Neuron (in vitro differentiated cells): ENCODE measurements around the gene ELN.
"Not testable (repeated sequence)": the region's sequence is repeated elsewhere in the genome, so short reads cannot be mapped to it uniquely, and the experiment has no call there.

Experiments used
- H2AFZ ChIP-seq: one replicate; pipeline ENCODE4 v1.6.1; 2013; ENCODE audit warnings: low read depth, mild to moderate bottlenecking, inconsistent platforms, low read length, moderate library complexity
- H3K27me3 ChIP-seq: one replicate; pipeline ENCODE4 v1.6.1; 2013; ENCODE audit warnings: low read length; ENCODE audit not compliant: insufficient read depth
- H3K36me3 ChIP-seq: one replicate; pipeline ENCODE4 v1.6.1; 2013; ENCODE audit warnings: low read length; ENCODE audit not compliant: insufficient read depth
- H3K4me1 ChIP-seq: one replicate; pipeline ENCODE4 v1.6.1; 2013; ENCODE audit warnings: low read length; ENCODE audit not compliant: insufficient read depth
- H3K4me3 ChIP-seq: 2 replicates; pipeline ENCODE4 v1.5.1; 2013; ENCODE audit warnings: mild to moderate bottlenecking, low read length, moderate library complexity
- H3K9me3 ChIP-seq: one replicate; pipeline ENCODE4 v1.6.1; 2013; ENCODE audit warnings: low read length

ELN gene

DNA sequence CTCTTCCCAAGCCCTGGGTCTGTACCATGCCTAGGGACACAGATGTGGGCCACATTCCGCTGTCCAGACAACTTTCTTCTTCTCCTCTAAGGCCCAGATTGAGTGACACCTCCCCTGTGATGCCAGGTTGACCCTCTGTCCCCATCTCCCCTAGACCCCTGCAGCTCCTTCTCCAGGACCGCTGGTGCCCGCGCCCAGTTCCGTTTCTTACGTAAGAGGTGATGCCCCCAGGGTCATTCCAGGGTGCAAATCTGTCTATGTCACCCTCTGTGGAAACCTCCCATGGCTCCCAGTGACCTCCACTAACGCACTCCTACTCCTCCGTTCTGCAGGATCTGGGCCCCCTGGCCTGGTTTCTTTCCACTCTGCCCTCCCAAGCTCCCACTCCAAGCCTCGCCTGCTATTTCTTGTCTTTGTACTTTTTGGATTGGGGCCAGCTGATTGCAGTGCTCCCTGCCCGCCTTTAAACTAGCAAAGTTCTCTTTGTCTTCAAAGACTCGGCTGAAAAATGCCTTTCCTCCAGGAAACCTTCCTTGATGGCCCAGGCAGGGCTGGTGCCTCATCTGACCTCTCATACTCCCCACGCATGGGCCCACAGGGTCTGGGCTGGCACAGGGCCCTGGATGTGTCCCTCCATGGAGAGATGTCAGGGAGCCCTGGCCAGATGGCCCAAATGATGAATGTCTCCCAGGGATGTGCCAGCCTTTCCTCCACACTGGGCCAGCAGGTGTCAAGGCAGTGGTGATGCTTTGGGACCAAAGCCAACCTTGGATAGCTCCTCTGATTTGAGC lies 21.3 kb upstream of the ELN start:
- Histone ChIP-seq H3K4me1 (no peaks in the 10 kb centered on the region), H3K4me3 (no peak overlapping the region), H3K36me3 (no peaks in the 10 kb centered on the region), H3K27me3 (peaks cover 2% of the 10 kb centered on the region), H3K9me3 (no peaks in the 10 kb centered on the region), H2AFZ (no peak overlapping the region)

DNA sequence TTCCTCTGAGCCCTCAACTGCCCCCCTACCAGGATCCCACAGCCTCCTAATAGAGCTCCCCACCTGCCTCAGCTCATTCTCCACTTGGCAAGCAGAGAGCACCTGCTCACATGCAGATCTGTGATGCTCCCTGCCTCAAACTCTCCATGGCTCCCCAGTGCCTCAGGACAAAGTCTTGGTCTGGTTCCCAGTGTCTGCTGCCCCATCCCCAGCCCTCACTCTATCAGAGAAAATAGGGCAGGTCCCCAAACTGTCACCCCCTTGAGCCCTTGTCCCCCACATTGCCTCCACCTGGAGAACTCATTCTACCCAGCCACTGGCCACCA lies 20.8 kb upstream of the ELN start:
- H3K9me3 ChIP-seq: no peaks in the 10 kb centered on the region
- no peaks in the 10 kb centered on the region for H3K4me1 ChIP-seq

DNA sequence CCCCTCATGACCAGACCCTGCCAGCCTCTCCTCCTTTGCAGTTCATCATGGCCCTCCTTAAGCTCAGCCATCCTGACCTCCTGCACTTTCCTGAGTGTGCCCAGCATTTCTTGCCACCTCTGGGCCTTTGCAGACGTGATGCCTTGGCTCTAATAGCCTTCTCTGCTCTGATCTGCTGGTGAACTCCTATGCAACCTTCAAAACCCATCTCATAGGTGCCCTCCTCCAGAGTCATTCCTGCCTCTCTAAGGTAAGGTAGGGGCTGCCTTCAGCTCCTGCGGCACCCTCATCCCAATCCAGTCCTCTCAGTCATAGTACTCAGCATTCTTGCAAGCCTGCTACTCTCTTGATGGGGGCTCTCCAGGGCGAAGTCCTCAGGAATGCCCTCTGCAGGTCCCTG lies 19.3 kb upstream of the ELN start:
- no peak overlapping the region for H3K4me3 ChIP-seq
- H3K9me3 ChIP-seq: no peaks in the 10 kb centered on the region
- H3K27me3 ChIP-seq: peaks cover 2% of the 10 kb centered on the region
- H3K36me3 ChIP-seq: no peaks in the 10 kb centered on the region
- H3K4me1 ChIP-seq: no peaks in the 10 kb centered on the region
- H2AFZ ChIP-seq: no peak overlapping the region

More for the DNA sequence above, 20.8 kb upstream of the ELN start:
- Histone ChIP-seq H3K27me3 (peaks cover 2% of the 10 kb centered on the region), H3K4me3 (no peak overlapping the region), H2AFZ (no peak overlapping the region), H3K36me3 (no peaks in the 10 kb centered on the region)

GRCh38 chr7:74009719-74010118 lies 18.3 kb upstream of the ELN start:
- Histone ChIP-seq H3K4me3 (no peak overlapping the region), H3K4me1 (no peaks in the 10 kb centered on the region), H3K36me3 (no peaks in the 10 kb centered on the region), H3K27me3 (peaks cover 2% of the 10 kb centered on the region), H3K9me3 (no peaks in the 10 kb centered on the region), H2AFZ (no peak overlapping the region)

GRCh38 chr7:74010407-74010806 lies 17.6 kb upstream of the ELN start:
- H3K9me3 ChIP-seq: no peaks in the 10 kb centered on the region
- H3K4me3 ChIP-seq: no peak overlapping the region
- no peaks in the 10 kb centered on the region for H3K4me1 ChIP-seq
- no peak overlapping the region for H2AFZ ChIP-seq
- peaks cover 2% of the 10 kb centered on the region for H3K27me3 ChIP-seq
- H3K36me3 ChIP-seq: no peaks in the 10 kb centered on the region

- H3K9me3 ChIP-seq, H3K27me3 ChIP-seq, H2AFZ ChIP-seq, H3K4me1 ChIP-seq, H3K4me3 ChIP-seq, H3K36me3 ChIP-seq: not testable (repeated sequence)
Observed at GRCh38 chr7:74011421-74011820, 16.6 kb upstream of the ELN start.

- H3K4me3 ChIP-seq: no peak overlapping the region
- H2AFZ ChIP-seq: no peak overlapping the region
- peaks cover 2% of the 10 kb centered on the region for H3K27me3 ChIP-seq
- H3K4me1 ChIP-seq: no peaks in the 10 kb centered on the region
- H3K9me3 ChIP-seq: no peaks in the 10 kb centered on the region
- no peaks in the 10 kb centered on the region for H3K36me3 ChIP-seq
Observed at GRCh38 chr7:74012842-74013249, 15.1 kb upstream of the ELN start.

- H3K27me3 ChIP-seq: no peaks in the 10 kb centered on the region
- H3K9me3 ChIP-seq: no peaks in the 10 kb centered on the region
- no peak overlapping the region for H2AFZ ChIP-seq
- no peaks in the 10 kb centered on the region for H3K36me3 ChIP-seq
- H3K4me1 ChIP-seq: no peaks in the 10 kb centered on the region
- H3K4me3 ChIP-seq: no peak overlapping the region
Observed at GRCh38 chr7:74013539-74014272, 14.3 kb upstream of the ELN start.

DNA sequence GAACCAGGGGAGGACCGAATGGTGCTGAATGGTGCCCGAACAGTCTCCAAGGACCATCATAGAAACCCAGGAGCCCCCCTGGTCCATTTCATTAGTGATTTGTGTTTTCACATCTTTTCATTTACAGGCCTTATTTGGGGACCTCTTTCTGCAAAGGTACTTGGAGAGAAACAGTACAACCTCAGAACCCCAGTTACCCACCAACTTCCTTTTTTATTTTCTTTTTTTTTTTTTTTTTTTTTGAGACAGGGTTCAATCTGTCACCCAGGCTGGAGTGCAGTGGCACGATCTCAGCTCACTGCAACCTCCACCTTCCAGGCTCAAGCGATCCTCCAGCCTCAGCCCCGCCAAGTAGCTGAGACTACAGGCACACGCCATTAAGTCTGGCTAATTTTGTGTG lies 13.0 kb upstream of the ELN start:
- H3K27me3 ChIP-seq: no peaks in the 10 kb centered on the region
- H3K9me3 ChIP-seq: no peaks in the 10 kb centered on the region
- no peaks in the 10 kb centered on the region for H3K36me3 ChIP-seq
- no peaks in the 10 kb centered on the region for H3K4me1 ChIP-seq
- no peak overlapping the region for H3K4me3 ChIP-seq
- no peak overlapping the region for H2AFZ ChIP-seq

- Histone ChIP-seq H3K36me3 (no peaks in the 10 kb centered on the region), H3K27me3 (no peaks in the 10 kb centered on the region), H3K4me3 (no peak overlapping the region), H2AFZ (no peak overlapping the region), H3K9me3 (no peaks in the 10 kb centered on the region), H3K4me1 (no peaks in the 10 kb centered on the region)
Observed at GRCh38 chr7:74015670-74016069, 12.3 kb upstream of the ELN start.

GRCh38 chr7:74017125-74017524 lies 10.8 kb upstream of the ELN start:
- Histone ChIP-seq H3K4me3 (no peak overlapping the region), H3K4me1 (no peaks in the 10 kb centered on the region), H3K36me3 (no peaks in the 10 kb centered on the region), H2AFZ (no peak overlapping the region), H3K27me3 (peaks cover 7% of the 10 kb centered on the region), H3K9me3 (no peaks in the 10 kb centered on the region)

GRCh38 chr7:74018246-74018895 lies 9.6 kb upstream of the ELN start:
- no peaks in the 10 kb centered on the region for H3K36me3 ChIP-seq
- peaks cover 19% of the 10 kb centered on the region for H3K27me3 ChIP-seq
- H3K4me1 ChIP-seq: no peaks in the 10 kb centered on the region
- H3K9me3 ChIP-seq: no peaks in the 10 kb centered on the region
- H2AFZ ChIP-seq: no peak overlapping the region
- no peak overlapping the region for H3K4me3 ChIP-seq

GRCh38 chr7:74019149-74019548 lies 8.8 kb upstream of the ELN start:
- H3K4me1 ChIP-seq: no peaks in the 10 kb centered on the region

More at GRCh38 chr7:74019149-74019548, 8.8 kb upstream of the ELN start:
- H2AFZ ChIP-seq: no peak overlapping the region
- H3K27me3 ChIP-seq: peaks cover 21% of the 10 kb centered on the region
- no peak overlapping the region for H3K4me3 ChIP-seq
- no peaks in the 10 kb centered on the region for H3K36me3 ChIP-seq
- H3K9me3 ChIP-seq: no peaks in the 10 kb centered on the region
